ENCODE measurements around the gene MYEOV.

The MYEOV gene

GRCh38 chr11:69305885-69306540, 12.1 kb downstream of the MYEOV start:
- TF ChIP-seq, protein P1, sequence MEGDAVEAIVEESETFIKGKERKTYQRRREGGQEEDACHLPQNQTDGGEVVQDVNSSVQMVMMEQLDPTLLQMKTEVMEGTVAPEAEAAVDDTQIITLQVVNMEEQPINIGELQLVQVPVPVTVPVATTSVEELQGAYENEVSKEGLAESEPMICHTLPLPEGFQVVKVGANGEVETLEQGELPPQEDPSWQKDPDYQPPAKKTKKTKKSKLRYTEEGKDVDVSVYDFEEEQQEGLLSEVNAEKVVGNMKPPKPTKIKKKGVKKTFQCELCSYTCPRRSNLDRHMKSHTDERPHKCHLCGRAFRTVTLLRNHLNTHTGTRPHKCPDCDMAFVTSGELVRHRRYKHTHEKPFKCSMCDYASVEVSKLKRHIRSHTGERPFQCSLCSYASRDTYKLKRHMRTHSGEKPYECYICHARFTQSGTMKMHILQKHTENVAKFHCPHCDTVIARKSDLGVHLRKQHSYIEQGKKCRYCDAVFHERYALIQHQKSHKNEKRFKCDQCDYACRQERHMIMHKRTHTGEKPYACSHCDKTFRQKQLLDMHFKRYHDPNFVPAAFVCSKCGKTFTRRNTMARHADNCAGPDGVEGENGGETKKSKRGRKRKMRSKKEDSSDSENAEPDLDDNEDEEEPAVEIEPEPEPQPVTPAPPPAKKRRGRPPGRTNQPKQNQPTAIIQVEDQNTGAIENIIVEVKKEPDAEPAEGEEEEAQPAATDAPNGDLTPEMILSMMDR (IDR thresholded peaks at IDR 0.05; ENCODE audit: low read length, missing control alignments): no peak
- no peak for DNase-seq (ENCODE audit: low read depth)
- no peak overlapping the region for H3K4me3 ChIP-seq (replicated peaks; ENCODE audit: low read depth, low read length)

GRCh38 chr11:69306821-69307220, 12.9 kb downstream of the MYEOV start:
- no peak for DNase-seq (ENCODE audit: low read depth)
- TF ChIP-seq, protein P1 (IDR thresholded peaks at IDR 0.05; ENCODE audit: low read length, missing control alignments): no peak
- H3K4me3 ChIP-seq (replicated peaks; ENCODE audit: low read depth, low read length): no peak overlapping the region

DNA sequence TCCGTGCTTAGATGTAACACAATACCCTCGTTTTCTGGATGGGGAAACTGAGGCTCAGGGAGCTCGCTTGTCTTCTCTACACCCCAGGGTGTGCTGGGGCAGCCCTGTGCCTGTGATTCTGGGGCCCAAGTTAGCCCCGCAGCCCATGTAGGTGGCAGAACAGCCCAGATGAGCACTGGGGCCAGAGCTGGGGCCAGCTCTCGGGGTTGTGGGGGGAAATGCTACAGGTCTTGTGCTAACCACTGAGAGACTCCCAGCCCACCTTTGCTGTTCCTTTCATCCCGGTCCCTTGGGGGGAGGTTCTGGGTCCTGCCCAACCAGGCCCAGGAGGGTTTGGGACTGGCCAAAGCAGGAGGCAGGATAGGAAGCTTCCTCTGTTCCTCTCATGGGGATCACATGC, 13.5 kb downstream of the MYEOV start:
- TF ChIP-seq, protein P1 (IDR thresholded peaks at IDR 0.05; ENCODE audit: low read length, missing control alignments): no peak
- no peak overlapping the region for H3K4me3 ChIP-seq (replicated peaks; ENCODE audit: low read depth, low read length)
- no peak for DNase-seq (ENCODE audit: low read depth)

GRCh38 chr11:69307871-69308431, 14.0 kb downstream of the MYEOV start:
- no peak for DNase-seq (ENCODE audit: low read depth)
- TF ChIP-seq, protein P1 (IDR thresholded peaks at IDR 0.05; ENCODE audit: low read length, missing control alignments): no peak
- no peak overlapping the region for H3K4me3 ChIP-seq (replicated peaks; ENCODE audit: low read depth, low read length)

GRCh38 chr11:69308491-69308911, 14.5 kb downstream of the MYEOV start:
- no peak for DNase-seq (ENCODE audit: low read depth)
- TF ChIP-seq, protein P1 (IDR thresholded peaks at IDR 0.05; ENCODE audit: low read length, missing control alignments): no peak
- no peak overlapping the region for H3K4me3 ChIP-seq (replicated peaks; ENCODE audit: low read depth, low read length)

GRCh38 chr11:69308936-69309615, 15.1 kb downstream of the MYEOV start:
- DNase-seq (ENCODE audit: low read depth): no peak
- TF ChIP-seq, protein P1 (IDR thresholded peaks at IDR 0.05; ENCODE audit: low read length, missing control alignments): no peak
- H3K4me3 ChIP-seq (replicated peaks; ENCODE audit: low read depth, low read length): no peak overlapping the region

Measured in fibroblast of pulmonary artery (primary cell).